NCI-H128 (cell line): ENCODE measurements around the gene SLC25A5.
"Not testable (repeated sequence)": the region's sequence is repeated elsewhere in the genome, so short reads cannot be mapped to it uniquely, and the experiment has no call there.

Source experiments
- DNase-seq: peaks from one replicate; lab custom pipeline; 2025; ENCODE audit not compliant: unreplicated experiment; lab: John Stamatoyannopoulos, UW

SLC25A5 gene

DNA sequence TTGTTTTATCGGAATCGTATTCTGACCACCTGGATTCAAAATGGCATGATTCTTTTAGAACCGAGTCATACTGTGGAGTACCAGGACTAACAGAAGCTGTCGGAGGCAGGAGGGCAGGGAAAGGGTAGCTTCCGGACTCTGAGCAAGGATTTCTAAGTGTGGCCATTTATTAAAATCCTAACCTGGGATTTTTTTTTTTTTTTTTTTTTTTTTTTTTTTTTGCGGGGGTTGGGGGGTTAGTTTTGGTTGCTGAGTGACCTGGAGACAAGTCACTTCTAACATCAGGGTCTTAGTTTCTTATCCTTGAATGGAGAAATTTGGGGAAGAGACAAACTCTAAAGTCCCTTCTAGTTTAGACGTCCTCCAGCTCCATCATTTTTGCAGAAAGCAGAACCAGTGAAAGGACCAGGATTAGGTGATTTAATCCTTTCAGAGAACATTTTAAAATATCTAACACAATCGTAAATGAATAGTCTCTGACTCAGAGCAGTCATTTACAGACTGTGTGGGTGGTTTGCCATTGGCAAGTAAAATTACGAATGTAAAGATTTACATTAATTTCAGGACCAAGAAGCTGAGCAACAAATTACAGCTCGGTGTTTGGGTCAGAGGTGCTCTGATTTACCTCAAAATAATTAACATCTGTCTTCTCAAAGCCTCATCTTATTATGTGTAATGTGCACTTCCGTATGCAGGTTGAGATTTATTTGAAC is 7.3 kb downstream of the SLC25A5 start:
- DNase-seq = no peak

DNA sequence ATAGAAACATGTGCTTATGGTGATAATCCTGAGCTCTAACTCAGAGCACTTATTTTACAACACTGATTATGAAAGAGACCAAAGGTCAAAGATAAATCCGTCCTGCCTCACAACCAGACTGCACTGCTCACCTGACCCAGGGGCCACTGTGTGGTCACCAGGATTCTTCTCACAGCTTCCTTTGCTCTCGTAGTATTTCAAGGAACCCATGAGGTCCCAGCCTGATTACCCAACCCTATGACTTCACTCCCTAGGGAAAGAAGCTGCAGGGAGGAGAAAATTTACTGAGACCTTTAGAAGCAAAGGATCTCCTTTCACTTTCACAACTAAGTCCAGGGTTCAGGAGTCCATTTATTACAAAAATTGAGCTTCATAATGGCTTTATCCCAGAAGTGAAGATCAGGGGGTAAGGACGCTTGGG is 9.6 kb downstream of the SLC25A5 start:
- DNase-seq = no peak

DNA sequence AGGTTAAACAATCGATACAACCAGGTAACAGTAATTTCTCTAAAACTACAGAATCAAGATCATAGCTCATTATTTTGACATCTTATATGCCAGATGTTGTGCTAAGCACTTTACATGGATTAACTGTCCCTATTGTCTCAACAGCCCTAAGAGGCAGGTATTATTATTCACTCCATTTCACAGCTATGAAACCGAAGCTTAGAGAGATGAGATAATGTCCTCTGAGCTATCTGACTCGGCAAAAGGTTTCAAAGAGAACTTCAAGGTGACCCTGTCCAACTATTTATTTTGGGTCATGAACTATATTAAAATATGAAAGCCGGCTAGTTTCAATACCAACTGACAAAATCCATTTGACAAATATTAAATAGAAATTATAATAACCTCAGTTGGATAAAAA is 10.3 kb downstream of the SLC25A5 start:
- no peak for DNase-seq

GRCh38 chrX:119479845-119480244 is 11.6 kb downstream of the SLC25A5 start:
- no peak for DNase-seq

DNA sequence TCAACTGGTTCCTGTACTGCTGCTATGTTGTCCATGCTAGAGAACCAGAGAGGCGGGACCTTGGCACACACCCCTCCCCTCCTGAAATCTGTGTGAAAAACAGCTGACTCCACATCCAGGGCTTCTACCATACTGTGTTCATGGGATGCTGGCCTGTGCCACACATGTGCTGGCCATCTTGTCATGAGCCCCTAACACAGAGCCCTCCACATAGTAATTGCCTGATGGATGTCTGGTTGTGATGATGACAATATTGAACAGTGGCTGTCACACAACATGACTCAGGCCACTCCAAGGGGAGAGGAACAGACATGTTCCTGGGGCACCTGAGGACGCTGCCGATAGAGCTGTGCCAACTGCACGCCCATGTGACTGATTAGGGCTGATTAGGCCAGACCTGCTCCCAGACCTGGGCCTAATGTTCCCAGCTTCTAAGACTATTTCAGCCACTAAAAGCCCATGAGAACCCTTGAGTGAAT is 13.1 kb downstream of the SLC25A5 start:
- DNase-seq = no peak

- no peak for DNase-seq
These were observed 13.8 kb downstream of the SLC25A5 start for GRCh38 chrX:119482041-119482440.

DNA sequence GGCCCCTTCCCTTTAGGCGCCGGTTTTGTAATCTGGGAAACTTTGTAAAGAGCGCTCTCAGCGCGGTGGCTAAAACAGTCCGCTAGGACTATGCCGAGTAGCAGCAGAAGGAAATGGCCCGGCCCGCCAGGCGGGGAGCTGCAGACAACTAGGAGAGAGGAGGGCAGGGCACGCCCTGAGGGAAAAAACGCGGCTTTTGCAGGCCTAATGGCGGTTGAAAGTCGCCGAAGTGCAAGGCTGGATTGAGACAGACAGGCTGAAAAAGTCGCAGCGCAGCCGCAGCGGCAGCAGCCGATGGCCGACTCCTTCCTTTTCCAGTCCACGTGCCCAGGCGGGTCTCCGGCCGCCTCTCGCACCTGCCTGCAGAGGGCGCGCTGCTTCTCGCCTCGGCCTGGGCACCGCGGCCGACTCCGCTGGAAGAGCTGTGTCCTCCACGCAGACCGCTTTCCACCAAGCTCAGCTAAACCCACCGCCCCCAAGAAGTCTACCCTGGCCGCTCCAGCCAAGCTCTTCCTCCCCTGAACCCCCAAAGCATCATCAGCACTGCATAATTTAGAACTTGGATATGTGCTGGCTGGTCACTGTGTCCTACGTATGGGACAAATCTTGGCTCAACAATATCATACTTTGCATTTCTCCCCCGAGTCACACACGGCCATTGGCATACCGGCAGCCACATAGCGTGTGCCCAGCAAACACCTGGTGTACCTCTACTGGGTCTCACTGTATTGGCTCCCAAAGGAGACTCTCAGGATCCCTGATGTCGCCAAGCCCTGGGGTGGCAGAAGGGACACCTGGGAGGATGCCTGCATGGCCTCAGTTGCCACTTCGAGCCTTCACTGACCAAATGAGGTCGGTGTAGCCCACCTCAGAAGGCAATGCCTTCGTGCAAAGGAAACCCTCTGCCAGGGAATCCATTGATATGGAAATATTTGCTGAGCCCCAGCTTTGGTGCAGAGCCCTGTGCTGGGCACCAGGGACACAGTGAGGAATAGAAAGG is 14.5 kb downstream of the SLC25A5 start:
- peak; percentile 26 for DNase-seq

- no peak for DNase-seq
These were observed 18.5 kb downstream of the SLC25A5 start for GRCh38 chrX:119486745-119487144.

- DNase-seq = not testable (repeated sequence)
These were observed 19.5 kb downstream of the SLC25A5 start for GRCh38 chrX:119487766-119488165.

DNA sequence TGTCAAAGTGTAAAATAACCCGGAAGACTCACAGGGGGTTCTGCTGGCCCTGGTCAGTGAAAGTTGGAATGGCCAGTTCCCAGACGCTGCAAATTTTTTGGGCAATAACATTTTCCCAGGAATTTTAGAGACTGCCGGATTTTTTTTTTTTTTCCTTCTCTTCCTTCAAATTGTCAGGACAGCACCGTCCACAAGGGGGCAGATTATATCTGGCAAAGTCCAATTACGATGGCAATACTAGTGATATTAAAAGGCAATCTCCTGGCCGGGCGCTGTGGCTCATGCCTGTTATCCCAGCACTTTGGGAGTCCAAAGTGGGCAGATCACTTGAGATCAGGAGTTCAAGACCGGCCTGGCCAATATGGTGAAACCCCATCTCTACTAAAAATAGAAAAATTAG is 20.5 kb downstream of the SLC25A5 start:
- no peak for DNase-seq

- no peak for DNase-seq
These were observed 21.2 kb downstream of the SLC25A5 start for GRCh38 chrX:119489212-119490074.

DNA sequence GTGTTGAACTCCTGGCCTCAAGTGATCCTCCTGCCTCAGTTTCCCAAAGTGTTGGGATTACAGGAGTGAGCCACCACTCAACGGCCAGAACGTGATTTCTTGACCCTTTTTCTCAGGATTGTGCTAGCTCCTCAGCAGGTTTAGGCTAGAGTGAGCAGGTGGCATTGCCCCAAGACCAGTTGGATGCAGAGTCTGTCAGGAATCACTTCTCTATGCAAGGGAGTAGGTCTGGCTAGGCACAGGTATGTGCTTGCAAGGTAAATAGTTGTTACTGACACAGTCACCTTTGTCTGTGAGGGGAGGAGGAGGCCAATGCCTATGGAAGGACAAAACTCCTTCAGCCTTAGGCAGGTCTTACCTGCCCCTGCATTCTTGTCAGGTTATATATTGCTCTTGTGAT is 24.2 kb downstream of the SLC25A5 start:
- no peak for DNase-seq

DNA sequence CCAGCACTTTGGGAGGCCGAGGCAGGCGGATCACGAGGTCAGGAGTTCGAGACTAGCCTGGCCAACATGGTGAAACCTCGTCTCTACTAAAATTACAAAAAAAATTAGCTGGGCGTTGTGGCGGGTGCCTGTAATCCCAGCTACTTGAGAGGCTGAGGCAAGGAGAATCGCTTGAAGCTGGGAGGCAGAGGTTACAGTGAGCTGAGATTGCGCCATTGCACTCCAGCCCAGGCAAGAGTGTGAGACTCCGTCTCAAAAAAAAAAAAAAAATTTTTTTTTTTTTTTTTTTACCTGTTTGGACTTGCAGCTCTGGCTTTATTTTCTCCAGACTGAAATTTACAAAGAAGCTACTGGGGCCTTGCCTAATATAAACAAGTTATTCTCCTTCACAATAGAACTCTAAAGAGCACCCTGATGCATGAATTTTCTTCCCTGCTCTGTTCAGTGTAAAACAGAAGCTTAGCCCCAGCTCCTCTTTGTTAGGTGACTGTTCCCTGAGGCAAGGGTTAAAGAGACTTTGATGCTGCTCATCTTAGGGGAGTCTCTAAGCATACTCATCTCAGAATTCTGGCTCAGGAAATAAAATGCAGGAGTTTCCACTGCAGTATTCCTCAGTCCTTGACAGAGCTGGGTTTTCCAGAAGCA is 25.7 kb downstream of the SLC25A5 start:
- not testable (repeated sequence) for DNase-seq

DNA sequence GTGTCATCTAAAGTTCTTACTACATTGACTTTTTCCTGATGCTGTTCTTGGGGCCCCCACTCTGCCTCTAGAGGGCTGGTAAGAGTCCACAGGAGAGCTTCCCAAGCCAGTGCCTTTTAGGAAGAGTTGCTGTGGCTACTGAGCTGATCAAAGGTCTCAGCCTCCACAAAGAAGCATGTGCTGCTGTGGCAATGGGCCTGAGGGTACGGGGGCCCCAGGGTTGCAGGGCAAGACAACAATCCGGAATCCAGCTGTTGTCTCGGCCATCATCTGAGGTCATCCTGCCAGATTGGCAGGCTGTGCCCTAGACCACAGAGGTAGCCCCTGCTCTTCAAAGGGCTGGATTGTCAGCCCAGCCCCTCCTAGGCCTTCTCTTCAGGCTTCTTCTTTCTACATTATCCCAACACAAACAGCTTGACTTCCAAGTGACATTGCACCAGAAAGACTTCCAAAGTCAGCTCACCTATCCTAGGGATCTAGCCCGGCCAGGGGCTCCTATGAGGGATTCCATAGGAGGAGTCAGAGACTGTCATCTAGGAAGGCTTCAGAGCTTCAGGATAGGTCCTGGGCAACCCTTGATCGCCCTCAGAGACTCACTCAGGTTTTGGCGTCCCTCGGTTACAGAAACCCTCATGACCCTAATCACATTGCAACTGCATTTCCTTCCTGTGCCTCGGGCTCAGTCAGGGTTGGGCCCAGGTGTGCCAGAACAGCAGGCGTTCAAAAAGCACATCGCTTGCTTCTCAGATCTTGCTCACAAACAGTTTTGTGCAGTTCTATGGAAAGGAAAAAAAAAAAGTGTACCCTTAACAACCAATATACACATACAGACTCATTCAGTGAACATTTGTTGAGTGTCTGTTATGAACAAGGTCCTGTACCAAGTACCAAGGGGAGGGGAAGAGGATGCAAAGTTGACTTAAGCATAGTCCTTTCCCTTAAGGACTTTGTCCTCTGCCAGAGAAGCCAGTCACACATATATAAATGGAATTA is 27.8 kb downstream of the SLC25A5 start:
- DNase-seq = no peak

DNA sequence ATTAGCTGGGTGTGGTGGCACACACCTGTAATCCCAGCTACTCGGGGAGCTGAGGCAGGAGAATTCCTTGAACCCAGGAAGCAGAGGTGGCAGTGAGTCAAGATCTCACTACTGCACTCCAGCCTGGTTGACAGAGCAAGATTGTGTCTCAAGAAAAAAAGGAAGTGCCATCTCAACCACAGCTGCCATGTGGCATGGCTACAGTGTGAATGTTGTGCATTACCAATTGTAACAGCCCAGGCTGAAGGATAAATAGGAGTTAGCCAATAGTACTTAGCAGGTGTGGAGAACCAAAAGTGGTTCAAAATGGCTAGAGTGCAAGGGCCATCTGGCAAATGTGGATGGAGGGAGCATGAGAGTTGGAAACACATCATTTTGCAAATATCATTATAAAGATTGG is 28.9 kb downstream of the SLC25A5 start:
- DNase-seq = no peak

DNA sequence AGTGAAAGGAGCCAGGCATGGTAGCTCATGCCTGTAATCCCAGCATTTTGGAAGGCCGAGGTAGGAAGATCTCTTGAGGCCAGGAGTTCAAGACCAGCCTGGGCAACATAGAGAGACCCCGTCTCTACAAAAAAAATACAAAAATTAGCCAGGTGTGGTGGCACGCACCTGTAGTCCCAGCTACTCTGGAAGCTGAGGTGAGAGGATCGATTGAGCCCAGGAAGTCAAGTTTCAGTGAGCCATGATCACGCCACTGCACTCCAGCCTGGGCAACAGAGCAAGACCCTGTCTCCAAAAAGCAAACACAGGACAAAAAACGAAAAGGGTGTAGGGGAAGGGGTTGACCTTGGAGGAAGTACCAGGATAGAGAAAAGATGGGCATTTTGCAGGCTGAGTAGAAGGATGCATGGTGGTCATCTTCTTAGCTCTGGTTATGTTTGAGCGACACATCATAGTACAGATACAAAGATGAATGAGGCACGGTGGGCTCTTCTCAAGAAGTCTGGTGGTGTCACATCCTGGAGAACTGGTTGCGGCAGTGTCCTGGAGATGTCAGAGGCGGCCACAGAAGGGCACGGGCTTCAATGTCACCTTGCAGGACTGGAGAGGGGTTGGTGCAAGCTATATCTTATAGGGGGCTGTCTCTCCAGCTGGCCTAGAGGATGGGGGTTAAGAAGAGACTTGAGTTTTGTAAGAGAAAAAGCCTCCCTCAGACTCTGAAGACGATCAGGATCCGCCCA is 32.0 kb downstream of the SLC25A5 start:
- DNase-seq = no peak

DNA sequence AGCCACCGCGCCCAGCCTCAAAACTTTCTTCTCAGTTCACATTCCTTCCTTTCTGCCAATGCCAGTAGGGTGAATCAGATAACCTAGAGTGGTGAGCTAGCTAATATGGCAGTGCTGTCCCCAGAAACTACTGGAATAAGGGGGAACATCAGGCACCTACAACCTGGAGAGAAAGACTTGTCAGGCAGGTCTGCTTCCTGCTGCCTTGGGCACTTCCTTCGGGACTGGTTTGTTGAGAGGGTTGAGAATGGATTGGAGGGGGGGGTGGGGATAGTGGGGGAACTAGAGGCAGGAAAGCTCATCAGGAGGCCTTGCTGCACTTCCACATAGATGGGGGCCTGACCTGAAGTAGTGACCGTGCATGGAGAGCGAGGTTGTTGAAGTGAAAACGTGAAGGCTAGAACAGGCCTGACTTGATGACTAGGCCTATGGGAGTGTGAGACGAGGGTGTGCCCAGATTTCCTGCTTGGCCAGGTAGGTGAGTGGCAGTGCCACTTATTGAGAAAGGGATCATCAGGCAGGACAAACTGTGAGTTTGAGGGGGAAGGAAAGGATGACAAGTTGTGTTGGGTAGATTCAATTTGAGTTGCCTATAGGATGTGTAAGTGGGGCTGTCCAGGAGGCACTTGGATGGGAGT is 33.4 kb downstream of the SLC25A5 start:
- DNase-seq = no peak
